K562 (cell line): ENCODE data around the gene TMEM266. TPM values are rescaled to one million over a fixed set of nuclear protein-coding genes. Genes with fewer than 3 reads are reported as not detected.

Source experiments
- ATAC-seq: fragments of 200-7000 bp; cut with Tn5 transposase; 3 replicates; pipeline ENCODE4 v1.9.1; 2020; ENCODE audit warnings: moderate library complexity
- BruUV-seq: library from RNA; stranded (reverse); fragments of 400-500 nt; replicated peaks from 2 replicates; lab custom pipeline; 2021; lab: Mats Ljungman, UMichigan
- CTCF ChIA-PET: fragments of 300-600 bp; formaldehyde crosslinking; extraction: SDS; loops from one replicate; lab custom pipeline; 2021; ENCODE audit warnings: low intra/inter-chr PET ratio; lab: Yijun Ruan, JAX
- POLR2A ChIA-PET: fragments of 300-600, 350-650 bp; sonication (Branson Sonifier 250); formaldehyde crosslinking; extraction: SDS; loops from one replicate; lab custom pipeline; 2021; ENCODE audit warnings: antibody characterized with exemption, inconsistent platforms; lab: Yijun Ruan, JAX
- DNase-seq, 4 experiments: peaks; one replicate each; pipeline versions ENCODE4 v3.0.0 to v3.0.0-alpha.2; 2011 to 2018; ENCODE audit warnings: low spot score in 3 of 4, mixed read lengths in 3 of 4; ENCODE audit errors: extremely low read depth in 1 of 4
- FAIRE-seq: peaks from 2 replicates; lab custom pipeline; 2011; peaks lifted over from hg19 to GRCh38; lab: Jason Lieb, UNC
- H2AFZ ChIP-seq: 2 replicates; pipeline ENCODE4 v1.6.0; 2011; ENCODE audit warnings: low read depth, low read length, control low read depth, inconsistent platforms
- H3K27ac ChIP-seq: fragments of 200-600 bp; 3 replicates; pipeline ENCODE4 v1.8.0; 2011; ENCODE audit warnings: low read depth, mild to moderate bottlenecking, control low read depth, inconsistent platforms, low read length, moderate library complexity, mixed read lengths; ENCODE audit errors: extremely low read depth
- H3K27me3 ChIP-seq, 2 experiments: fragments of 300-600 bp in 1 of 2; 2 replicates in 1 of 2; 3 replicates in 1 of 2; pipeline versions ENCODE4 v1.6.0 to v1.8.0; 2011; ENCODE audit warnings: inconsistent platforms in 2 of 2, low read length in 2 of 2, mild to moderate bottlenecking in 1 of 2, mixed read lengths in 1 of 2, moderate library complexity in 1 of 2; ENCODE audit not compliant: control insufficient read depth in 2 of 2, insufficient read depth in 2 of 2
- H3K36me3 ChIP-seq: fragments of 300-600 bp; 3 replicates; pipeline ENCODE4 v1.8.0; 2011; ENCODE audit warnings: mild to moderate bottlenecking, low read length, inconsistent platforms; ENCODE audit not compliant: control insufficient read depth, insufficient read depth
- H3K4me1 ChIP-seq, 2 experiments: fragments of 200-600 bp in 1 of 2; replicated peaks in 1 of 2; 2 replicates in 1 of 2; 3 replicates in 1 of 2; pipeline versions ENCODE4 v1.5.1 to v1.8.0; 2011; ENCODE audit warnings: inconsistent platforms in 2 of 2, low read length in 2 of 2, mild to moderate bottlenecking in 1 of 2, mixed read lengths in 1 of 2, moderate library complexity in 1 of 2; ENCODE audit not compliant: control insufficient read depth in 2 of 2, insufficient read depth in 2 of 2
- H3K4me2 ChIP-seq: 2 replicates; pipeline ENCODE4 v1.6.1; 2011; ENCODE audit warnings: low read length, control low read depth, inconsistent platforms, mixed read lengths; ENCODE audit not compliant: insufficient read depth
- H3K4me3 ChIP-seq: fragments of 200-600 bp; sonication (generic), shearing (Covaris generic); 2 replicates; pipeline ENCODE4 v1.5.1; 2016; ENCODE audit warnings: control low read depth, inconsistent platforms
- H3K79me2 ChIP-seq: fragments of 200-600 bp; 3 replicates; pipeline ENCODE4 v1.8.0; 2011; ENCODE audit warnings: low read length, inconsistent platforms; ENCODE audit not compliant: control insufficient read depth, insufficient read depth
- H3K9ac ChIP-seq, 2 experiments: 2 replicates each; pipeline versions ENCODE4 v1.6.0 to v1.6.1; 2011; ENCODE audit warnings: low read depth in 2 of 2, low read length in 2 of 2, control low read depth in 1 of 2, inconsistent platforms in 1 of 2, mild to moderate bottlenecking in 1 of 2, mixed read lengths in 1 of 2; ENCODE audit not compliant: insufficient read depth in 1 of 2
- H3K9me1 ChIP-seq: one replicate; pipeline ENCODE4 v1.6.0; 2011; ENCODE audit warnings: inconsistent platforms, mild to moderate bottlenecking, low read length, moderate library complexity; ENCODE audit not compliant: control insufficient read depth, insufficient read depth
- H3K9me3 ChIP-seq: replicated peaks from 2 replicates; pipeline ENCODE4 v1.5.1; 2011; ENCODE audit warnings: low read depth, low read length, inconsistent platforms; ENCODE audit not compliant: control insufficient read depth, insufficient read depth
- H4K20me1 ChIP-seq: replicated peaks from 2 replicates; pipeline ENCODE4 v1.6.1; 2011; ENCODE audit warnings: low read length, inconsistent platforms, mixed read lengths; ENCODE audit not compliant: control insufficient read depth, insufficient read depth
- CTBP1 ChIP-seq: fragments of 450-650 bp; IDR thresholded peaks from 2 replicates; pipeline ENCODE4 v1.6.1; 2016; ENCODE audit warnings: borderline replicate concordance
- E4F1 ChIP-seq: fragments of 250-450 bp; sonication (Bioruptor Pico); IDR thresholded peaks from 2 replicates; pipeline ENCODE4 v1.5.0; 2021; ENCODE audit warnings: mild to moderate bottlenecking, borderline replicate concordance
- ETS1 ChIP-seq: conservative IDR thresholded peaks from 2 replicates; pipeline ENCODE4 v1.6.1; 2011; ENCODE audit warnings: low read depth, mild to moderate bottlenecking, low read length; ENCODE audit not compliant: control insufficient read depth
- HDAC1 ChIP-seq, 2 experiments: fragments of 450-650 bp; IDR thresholded peaks; 2 replicates each; pipeline ENCODE4 v1.6.1; 2016 to 2017; ENCODE audit warnings: inconsistent platforms in 1 of 2, mild to moderate bottlenecking in 1 of 2, moderate library complexity in 1 of 2
- HMG20A ChIP-seq: fragments of 450-650 bp; formaldehyde crosslinking; conservative IDR thresholded peaks from 2 replicates; pipeline ENCODE4 v1.4.0; 2020; ENCODE audit warnings: mild to moderate bottlenecking, mixed read lengths
- HNRNPLL ChIP-seq: fragments of 200-400 bp; formaldehyde crosslinking; IDR thresholded peaks from 2 replicates; pipeline ENCODE4 v1.6.1; 2017; ENCODE audit warnings: low read length, low read depth, mild to moderate bottlenecking; ENCODE audit not compliant: poor library complexity, severe bottlenecking
- MCM5 ChIP-seq: fragments of 450-650 bp; IDR thresholded peaks from 2 replicates; pipeline ENCODE4 v1.6.1; 2016; ENCODE audit warnings: low read depth
- NFE2 ChIP-seq: IDR thresholded peaks from 2 replicates; pipeline ENCODE4 v1.6.1; 2014; ENCODE audit warnings: antibody characterized with exemption, low read depth
- NKRF ChIP-seq: fragments of 450-650 bp; IDR thresholded peaks from 2 replicates; pipeline ENCODE4 v1.6.1; 2016; ENCODE audit warnings: borderline replicate concordance
- NONO ChIP-seq, 2 experiments: fragments of 200-400 bp in 1 of 2; fragments of 450-650 bp in 1 of 2; formaldehyde crosslinking in 1 of 2; IDR thresholded peaks; 2 replicates each; pipeline ENCODE4 v1.6.1; 2017; ENCODE audit warnings: low read depth in 2 of 2, mild to moderate bottlenecking in 2 of 2, moderate library complexity in 2 of 2, low read length in 1 of 2
- RHOXF2B ChIP-seq: fragments of 250-450 bp; sonication (Bioruptor Pico); conservative IDR thresholded peaks from 2 replicates; pipeline ENCODE4 v1.5.1; 2021
- ZNF347 ChIP-seq: fragments of 450-650 bp; formaldehyde crosslinking; IDR thresholded peaks from 2 replicates; pipeline ENCODE4 v1.4.0; 2020; ENCODE audit warnings: low read depth, mild to moderate bottlenecking, moderate library complexity
- ZNF518B ChIP-seq: fragments of 250-450 bp; sonication (Bioruptor Pico); IDR thresholded peaks from 2 replicates; pipeline ENCODE4 v1.5.0; 2021; ENCODE audit warnings: mild to moderate bottlenecking, moderate library complexity
- WGBS: fragments of 100-300 bp; shearing (Covaris generic); methylation state at CpG from one replicate; pipeline ENCODE4 v1.1.6; 2016; ENCODE audit warnings: low coverage, mixed read lengths; ENCODE audit not compliant: insufficient coverage; ENCODE audit errors: missing lambda C conversion rate; 5-methylcytosine and 5-hydroxymethylcytosine counted together
- in situ Hi-C: fragments of 300-500 bp; cut with MboI; formaldehyde crosslinking; loops from 4 replicates; pipeline ENCODE4 v1.15.0; 2018; ENCODE audit warnings: inconsistent platforms, mixed read lengths
- intact Hi-C: fragments of 100-400 bp; cut with micrococcal nuclease; formaldehyde crosslinking; loops from 2 replicates; pipeline ENCODE4 v1.14.2; 2022
- polyA plus RNA-seq, 8 experiments: library from polyadenylated mRNA; depleted of rRNA in 4 of 8; stranded (reverse) in 5 of 8; unstranded in 3 of 8; fragments of >200 nt; fragmentation: Nextera tagmentation in 2 of 8; fragmentation: Illumina TruSeq in 1 of 8; extraction: Ambion mirVana in 2 of 8; extraction: Trizol in 1 of 8; gene quantifications; 2 replicates each; pipeline versions ENCODE4 v1.2.1 to v1.2.3, GENCODE V29; 2011 to 2014; ENCODE audit warnings: inconsistent platforms in 1 of 8, missing spikeins in 1 of 8
- total RNA-seq, 7 experiments: library from RNA; depleted of rRNA in 6 of 7; stranded (reverse); fragments of >200 nt in 6 of 7; fragmentation: Illumina TruSeq in 2 of 7; extraction: Trizol in 2 of 7; gene quantifications; 2 replicates each; pipeline versions ENCODE4 v1.2.1 to v1.2.3, GENCODE V29; 2011 to 2021; ENCODE audit warnings: low replicate concordance in 1 of 7

The TMEM266 gene
- total and polyA plus RNA-seq, 9 of the 15 experiments (the other 6 are each of a cell fraction or from before 2014, with no cell fraction given): not detected

GRCh38 chr15:76035593-76035992, 24.2 kb upstream of the TMEM266 start:
- Histone ChIP-seq H3K4me2 (no peak overlapping the region), H3K9me3 (no peaks in the 10 kb centered on the region), H3K27me3 (peaks cover 2 to 8% of the 10 kb centered on the region in 2 experiments; a peak in 2 of 5 replicates), H2AFZ (no peak overlapping the region), H3K79me2 (no peaks in the 10 kb centered on the region), H3K9me1 (no peaks in the 10 kb centered on the region), H3K4me1 (no peaks in the 10 kb centered on the region), H4K20me1 (no peaks in the 10 kb centered on the region), H3K4me3 (no peak overlapping the region), H3K27ac (no peak overlapping the region), H3K36me3 (no peaks in the 10 kb centered on the region), H3K9ac (no peak overlapping the region)
- ChIA-PET POLR2A (interaction anchor here (1.6 kb wide), 1 partner anchor 11 kb away, joined by 5 read pairs; no protein-coding TSS in a partner anchor), CTCF (no interaction called here)
- no peak for DNase-seq
- no peak for FAIRE-seq
- no TSS peak for BruUV-seq
- in situ Hi-C loops: no loop called here
- intact Hi-C loops: no loop called here
- 0% methylated on average over 3 of the region's 3 CpGs for WGBS
- no peak for TF ChIP-seq ZNF518B
- no peak for TF ChIP-seq NKRF
- TF ChIP-seq MCM5: no peak
- no peak for TF ChIP-seq NFE2
- no peak for TF ChIP-seq NONO (IDR thresholded peaks at IDR 0.05; ENCODE audit: low read depth in 2 of 2, low read length in 1 of 2)
- no peak for TF ChIP-seq ETS1
- no peak for TF ChIP-seq ZNF347
- no peak for TF ChIP-seq CTBP1
- no peak for TF ChIP-seq RHOXF2B (CRISPR knock-in tag)
- no peak for TF ChIP-seq E4F1
- TF ChIP-seq HMG20A (CRISPR knock-in tag): no peak
- TF ChIP-seq HNRNPLL: no peak
- TF ChIP-seq HDAC1 (IDR thresholded peaks at IDR 0.05): no peak
- ATAC-seq: no peak
